WI38 (cell line): ENCODE results near the gene OTUD3.

Experiments used
- H3K4me3 ChIP-seq: 2 replicates; pipeline ENCODE4 v1.5.1; 2011; ENCODE audit warnings: low read depth, mild to moderate bottlenecking, control low read depth, low read length
- TF ChIP-seq, protein P1 (sequence below): IDR thresholded peaks from 2 replicates; pipeline ENCODE4 v1.5.1; 2012; ENCODE audit warnings: low read depth, mild to moderate bottlenecking, control low read depth, low read length

Gene OTUD3

DNA sequence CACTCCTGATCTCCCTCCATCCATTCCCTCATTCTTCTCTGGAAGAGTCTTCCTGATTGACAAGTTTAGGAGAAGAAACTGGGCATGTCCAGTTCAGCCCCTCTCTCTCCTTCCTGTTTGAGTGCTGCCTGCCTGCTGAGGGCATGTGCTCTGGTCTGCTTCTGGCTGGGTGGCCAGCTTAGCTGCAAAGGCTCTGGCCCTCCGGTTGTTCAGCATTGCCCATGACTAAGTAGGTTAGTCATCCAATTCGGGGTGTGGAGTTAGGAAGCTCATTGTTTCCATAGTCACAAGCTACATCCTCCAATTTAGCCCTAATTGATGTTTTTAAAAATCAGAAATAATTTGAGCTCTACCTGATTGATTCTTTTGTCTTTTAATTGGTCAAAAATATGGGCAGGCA is 66.8 kb downstream of the OTUD3 start:
- no peak overlapping the region for H3K4me3 ChIP-seq
- TF ChIP-seq, protein P1, sequence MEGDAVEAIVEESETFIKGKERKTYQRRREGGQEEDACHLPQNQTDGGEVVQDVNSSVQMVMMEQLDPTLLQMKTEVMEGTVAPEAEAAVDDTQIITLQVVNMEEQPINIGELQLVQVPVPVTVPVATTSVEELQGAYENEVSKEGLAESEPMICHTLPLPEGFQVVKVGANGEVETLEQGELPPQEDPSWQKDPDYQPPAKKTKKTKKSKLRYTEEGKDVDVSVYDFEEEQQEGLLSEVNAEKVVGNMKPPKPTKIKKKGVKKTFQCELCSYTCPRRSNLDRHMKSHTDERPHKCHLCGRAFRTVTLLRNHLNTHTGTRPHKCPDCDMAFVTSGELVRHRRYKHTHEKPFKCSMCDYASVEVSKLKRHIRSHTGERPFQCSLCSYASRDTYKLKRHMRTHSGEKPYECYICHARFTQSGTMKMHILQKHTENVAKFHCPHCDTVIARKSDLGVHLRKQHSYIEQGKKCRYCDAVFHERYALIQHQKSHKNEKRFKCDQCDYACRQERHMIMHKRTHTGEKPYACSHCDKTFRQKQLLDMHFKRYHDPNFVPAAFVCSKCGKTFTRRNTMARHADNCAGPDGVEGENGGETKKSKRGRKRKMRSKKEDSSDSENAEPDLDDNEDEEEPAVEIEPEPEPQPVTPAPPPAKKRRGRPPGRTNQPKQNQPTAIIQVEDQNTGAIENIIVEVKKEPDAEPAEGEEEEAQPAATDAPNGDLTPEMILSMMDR: no peak

DNA sequence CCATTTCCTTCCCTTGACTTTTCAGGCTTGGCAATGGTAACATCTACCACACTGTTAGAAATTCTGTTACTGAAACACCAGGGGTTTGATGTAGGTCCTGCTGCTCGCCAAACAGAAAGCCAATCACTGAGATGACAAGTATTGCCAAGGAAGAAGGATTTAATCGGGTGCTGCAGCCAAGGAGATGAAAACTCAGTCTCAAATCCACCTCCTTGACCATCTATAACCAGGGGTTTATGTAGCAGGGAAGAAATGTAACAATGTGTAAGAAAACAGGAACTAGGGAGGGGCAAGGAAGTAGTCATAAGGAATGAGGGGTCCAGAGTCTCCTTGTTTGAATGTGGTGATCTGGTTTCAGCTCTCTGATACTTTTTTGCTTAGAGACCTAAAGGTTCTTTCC is 71.9 kb downstream of the OTUD3 start:
- TF ChIP-seq, protein P1: no peak
- no peak overlapping the region for H3K4me3 ChIP-seq

DNA sequence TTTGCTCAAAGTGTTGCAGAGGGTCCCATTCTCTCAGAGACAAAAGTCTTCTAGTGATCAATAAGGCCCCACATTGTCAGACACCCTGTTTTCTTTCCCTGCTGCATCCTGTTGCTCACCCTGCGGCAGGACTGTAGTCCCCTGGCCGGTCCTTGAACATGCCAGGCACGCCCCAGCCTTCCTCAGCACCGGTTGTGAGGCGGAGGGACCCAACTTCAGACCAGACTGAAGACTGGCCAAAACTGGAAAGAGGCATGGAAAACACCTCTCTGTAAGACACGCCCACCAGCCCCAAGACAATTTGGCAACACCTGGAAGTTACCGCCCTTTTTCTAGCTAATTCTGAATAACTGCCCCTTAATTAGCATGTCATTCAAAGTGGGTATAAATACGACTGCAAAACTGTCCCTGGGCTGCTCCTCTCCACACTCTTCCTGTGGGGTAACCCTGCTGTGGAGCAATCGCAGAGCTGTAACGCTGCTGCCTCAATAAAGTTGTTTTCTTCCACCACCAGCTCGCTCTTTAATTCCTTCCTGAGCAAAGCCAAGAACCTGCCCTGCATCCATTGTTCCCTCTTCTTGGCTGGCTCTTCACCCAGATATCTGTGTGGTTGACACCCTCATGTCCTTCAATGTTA is 73.5 kb downstream of the OTUD3 start:
- no peak overlapping the region for H3K4me3 ChIP-seq
- TF ChIP-seq, protein P1: no peak

DNA sequence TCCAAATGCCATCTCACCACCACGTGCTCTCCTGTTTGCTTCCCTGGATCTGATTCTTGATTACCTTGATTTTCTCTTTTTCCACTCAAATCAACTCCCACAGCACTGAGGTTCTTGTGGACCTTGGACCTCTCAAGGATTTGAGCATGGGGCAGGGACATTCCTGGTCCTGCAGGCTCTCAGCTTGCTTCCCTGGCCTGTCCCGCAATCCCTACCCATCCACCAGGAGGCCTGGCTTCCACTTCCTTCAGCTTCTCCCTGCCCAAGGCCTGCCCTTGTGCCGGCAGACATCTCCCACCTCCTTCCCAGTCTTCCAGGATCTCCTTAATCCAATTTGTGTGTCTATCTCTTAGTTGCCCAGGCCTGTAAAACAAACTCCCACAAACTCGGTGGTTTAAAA is 75.6 kb downstream of the OTUD3 start:
- TF ChIP-seq, protein P1: no peak

DNA sequence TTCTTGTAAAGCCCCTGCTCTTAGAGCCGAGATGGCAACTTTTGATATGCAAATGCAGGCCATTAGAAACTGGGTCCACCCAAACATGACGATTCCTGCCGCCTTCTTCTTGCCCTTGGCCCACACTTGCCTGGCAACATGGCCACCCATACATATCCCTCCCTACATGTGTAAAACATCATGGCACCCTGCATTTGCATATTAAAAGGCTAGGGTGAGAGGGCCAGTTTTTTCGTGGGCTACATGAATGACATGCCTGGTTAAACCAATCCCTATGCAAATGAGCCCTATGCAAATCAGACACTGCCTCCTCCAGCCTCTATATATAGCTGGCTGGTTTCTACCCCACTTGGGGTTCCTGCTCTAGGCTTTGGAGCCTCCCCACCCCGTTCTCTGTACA is 78.4 kb downstream of the OTUD3 start:
- no peak overlapping the region for H3K4me3 ChIP-seq
- TF ChIP-seq, protein P1: no peak

More for the DNA sequence above, 75.6 kb downstream of the OTUD3 start:
- no peak overlapping the region for H3K4me3 ChIP-seq
